AG09319 (cell line): ENCODE results near the gene SEC61A1.
A peak's percentile ranks its signal among the peaks of the same experiment; 100 is the strongest.

Source experiments
- DNase-seq: peaks from one replicate; pipeline ENCODE4 v3.0.0-alpha.2; 2010; ENCODE audit warnings: low read depth; ENCODE audit errors: extremely low read depth
- TF ChIP-seq, protein P1 (sequence below): IDR thresholded peaks from 2 replicates; pipeline ENCODE4 v1.5.1; 2011; ENCODE audit warnings: low read depth, mild to moderate bottlenecking, inconsistent platforms, low read length, moderate library complexity

The SEC61A1 gene

DNA sequence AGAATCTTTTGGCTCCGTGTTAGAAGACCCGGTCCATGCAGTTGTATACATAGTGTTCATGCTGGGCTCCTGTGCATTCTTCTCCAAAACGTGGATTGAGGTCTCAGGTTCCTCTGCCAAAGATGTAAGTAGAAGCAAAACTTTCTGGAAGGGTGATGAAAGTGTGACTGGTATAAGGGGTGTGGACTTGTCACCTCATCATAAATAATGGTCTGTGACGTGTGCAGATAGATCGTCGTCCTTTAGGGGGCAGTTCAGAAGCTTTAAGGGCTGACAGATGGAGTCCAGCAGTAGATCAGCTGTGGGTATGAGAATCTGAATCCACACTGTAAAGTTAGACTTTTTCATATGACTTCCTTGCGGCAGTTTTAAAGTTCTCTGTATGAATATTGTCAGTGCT lies 15.3 kb downstream of the SEC61A1 start:
- no peak for DNase-seq
- TF ChIP-seq, protein P1, sequence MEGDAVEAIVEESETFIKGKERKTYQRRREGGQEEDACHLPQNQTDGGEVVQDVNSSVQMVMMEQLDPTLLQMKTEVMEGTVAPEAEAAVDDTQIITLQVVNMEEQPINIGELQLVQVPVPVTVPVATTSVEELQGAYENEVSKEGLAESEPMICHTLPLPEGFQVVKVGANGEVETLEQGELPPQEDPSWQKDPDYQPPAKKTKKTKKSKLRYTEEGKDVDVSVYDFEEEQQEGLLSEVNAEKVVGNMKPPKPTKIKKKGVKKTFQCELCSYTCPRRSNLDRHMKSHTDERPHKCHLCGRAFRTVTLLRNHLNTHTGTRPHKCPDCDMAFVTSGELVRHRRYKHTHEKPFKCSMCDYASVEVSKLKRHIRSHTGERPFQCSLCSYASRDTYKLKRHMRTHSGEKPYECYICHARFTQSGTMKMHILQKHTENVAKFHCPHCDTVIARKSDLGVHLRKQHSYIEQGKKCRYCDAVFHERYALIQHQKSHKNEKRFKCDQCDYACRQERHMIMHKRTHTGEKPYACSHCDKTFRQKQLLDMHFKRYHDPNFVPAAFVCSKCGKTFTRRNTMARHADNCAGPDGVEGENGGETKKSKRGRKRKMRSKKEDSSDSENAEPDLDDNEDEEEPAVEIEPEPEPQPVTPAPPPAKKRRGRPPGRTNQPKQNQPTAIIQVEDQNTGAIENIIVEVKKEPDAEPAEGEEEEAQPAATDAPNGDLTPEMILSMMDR = no peak

DNA sequence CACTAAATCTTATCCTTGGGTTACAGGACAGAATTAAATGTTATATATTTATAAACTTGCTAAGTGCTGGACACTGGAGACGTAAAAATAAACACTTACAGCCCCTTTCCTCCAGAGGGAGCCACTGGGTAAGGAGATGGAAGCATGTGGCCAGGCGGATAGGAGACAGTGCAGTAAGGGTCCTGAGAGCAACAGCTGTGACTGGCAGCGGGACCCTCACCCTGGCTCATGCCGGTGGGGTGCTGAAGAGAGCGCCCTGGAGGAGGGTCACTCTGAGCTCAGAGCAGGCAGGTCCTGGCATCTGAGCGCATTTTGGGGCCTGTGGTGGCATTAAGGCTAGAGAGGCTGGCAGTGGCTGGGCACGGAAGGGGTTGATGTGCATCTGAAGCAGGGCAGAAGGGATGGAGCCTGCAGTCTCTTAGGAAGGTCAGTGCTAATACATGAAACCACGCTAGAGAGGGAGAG lies 16.0 kb downstream of the SEC61A1 start:
- TF ChIP-seq, protein P1 = peak; percentile 54
- no peak for DNase-seq

DNA sequence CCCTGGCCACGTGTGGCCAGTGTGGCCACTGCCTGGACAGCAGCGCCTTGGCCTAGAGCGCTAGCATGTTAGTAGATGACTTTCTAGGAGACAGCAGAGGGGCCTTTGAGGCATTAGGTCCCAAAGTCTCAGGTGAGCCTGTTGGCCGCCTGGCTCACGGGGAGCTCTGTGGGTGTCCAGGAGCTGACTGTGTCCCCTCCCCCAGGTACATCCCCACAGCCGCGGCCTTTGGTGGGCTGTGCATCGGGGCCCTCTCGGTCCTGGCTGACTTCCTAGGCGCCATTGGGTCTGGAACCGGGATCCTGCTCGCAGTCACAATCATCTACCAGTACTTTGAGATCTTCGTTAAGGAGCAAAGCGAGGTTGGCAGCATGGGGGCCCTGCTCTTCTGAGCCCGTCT lies 17.0 kb downstream of the SEC61A1 start:
- TF ChIP-seq, protein P1 = no peak
- DNase-seq = no peak

DNA sequence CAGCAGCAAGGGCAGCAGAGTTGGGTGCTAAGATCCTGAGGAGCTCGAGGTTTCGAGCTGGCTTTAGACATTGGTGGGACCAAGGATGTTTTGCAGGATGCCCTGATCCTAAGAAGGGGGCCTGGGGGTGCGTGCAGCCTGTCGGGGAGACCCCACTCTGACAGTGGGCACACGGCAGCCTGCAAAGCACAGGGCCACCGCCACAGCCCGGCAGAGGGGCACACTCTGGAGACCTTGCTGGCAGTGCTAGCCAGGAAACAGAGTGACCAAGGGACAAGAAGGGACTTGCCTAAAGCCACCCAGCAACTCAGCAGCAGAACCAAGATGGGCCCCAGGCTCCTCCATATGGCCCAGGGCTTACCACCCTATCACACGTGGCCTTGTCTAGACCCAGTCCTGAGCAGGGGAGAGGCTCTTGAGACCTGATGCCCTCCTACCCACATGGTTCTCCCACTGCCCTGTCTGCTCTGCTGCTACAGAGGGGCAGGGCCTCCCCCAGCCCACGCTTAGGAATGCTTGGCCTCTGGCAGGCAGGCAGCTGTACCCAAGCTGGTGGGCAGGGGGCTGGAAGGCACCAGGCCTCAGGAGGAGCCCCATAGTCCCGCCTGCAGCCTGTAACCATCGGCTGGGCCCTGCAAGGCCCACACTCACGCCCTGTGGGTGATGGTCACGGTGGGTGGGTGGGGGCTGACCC lies 18.8 kb downstream of the SEC61A1 start:
- no peak for DNase-seq
- TF ChIP-seq, protein P1 = no peak

DNA sequence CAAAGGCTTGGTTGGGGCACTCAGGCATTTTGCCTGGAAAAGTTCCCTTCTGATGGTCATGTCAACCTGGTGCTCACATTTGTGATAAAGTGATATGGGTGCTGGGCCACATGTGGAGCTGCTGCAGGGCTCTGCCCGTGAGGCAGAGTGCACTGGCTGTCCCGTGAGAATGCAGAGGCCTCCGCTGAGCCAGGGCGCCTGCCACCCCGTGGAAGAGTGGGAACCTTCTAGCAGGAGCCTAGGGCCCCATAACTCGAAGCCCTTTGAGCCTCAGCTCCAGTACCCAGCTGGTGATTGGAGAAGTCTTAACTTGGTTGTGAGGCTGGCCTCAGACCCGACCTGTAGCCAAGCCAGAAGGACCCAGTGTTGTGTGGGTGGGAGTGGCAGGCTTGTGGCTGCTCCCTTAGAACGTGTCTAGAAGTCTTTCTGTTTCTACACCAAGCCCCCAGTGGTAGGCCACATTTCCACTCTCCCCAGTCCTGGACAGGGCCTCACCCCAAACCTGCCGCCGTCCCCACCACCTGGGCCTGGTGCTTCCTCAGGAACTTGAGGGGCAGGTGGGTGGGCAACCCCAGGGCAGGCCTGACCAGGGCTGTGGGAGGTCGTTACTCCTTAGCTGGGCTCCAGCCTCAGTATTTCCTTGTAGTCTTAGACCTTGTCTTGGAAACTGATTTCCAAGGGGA lies 19.7 kb downstream of the SEC61A1 start:
- DNase-seq = no peak
- TF ChIP-seq, protein P1 = no peak

DNA sequence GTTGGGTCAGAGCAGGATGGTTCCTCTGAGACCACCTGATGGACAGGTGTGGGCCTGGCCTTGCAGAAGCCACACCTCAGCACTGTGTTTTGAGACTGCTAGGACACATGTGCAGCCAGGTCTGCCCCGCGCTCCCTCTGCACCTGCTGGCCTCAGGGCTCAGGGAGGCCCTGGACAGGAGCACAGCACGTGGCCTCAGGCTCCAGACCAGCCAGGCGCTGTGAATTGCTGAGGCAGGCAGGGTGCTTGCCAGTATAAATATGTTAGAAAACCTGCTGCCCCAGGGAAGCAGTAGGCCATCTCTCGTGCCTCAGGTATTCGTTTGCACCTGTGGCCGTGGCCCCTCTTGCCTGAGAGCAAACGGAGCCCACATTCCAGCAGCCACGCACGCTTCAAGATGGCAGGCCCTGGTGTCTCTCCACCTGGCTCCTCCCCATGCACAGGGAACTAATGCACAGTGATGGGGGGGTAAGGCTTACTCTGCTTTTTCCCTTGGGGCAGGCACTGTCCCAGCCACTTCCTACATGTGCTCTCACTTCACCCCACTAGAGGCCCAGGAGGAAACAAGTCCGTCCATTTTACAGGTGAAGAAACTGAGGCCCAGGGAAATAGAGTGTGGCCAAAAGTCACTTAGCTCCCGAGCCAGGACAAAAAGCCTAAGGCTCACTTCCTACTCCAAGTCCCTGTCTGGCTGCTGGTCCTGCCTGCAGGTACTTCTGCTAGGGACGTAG lies 20.4 kb downstream of the SEC61A1 start:
- TF ChIP-seq, protein P1 = no peak
- DNase-seq = no peak
